ENCODE results near the gene FBXO8.

Gene FBXO8

DNA sequence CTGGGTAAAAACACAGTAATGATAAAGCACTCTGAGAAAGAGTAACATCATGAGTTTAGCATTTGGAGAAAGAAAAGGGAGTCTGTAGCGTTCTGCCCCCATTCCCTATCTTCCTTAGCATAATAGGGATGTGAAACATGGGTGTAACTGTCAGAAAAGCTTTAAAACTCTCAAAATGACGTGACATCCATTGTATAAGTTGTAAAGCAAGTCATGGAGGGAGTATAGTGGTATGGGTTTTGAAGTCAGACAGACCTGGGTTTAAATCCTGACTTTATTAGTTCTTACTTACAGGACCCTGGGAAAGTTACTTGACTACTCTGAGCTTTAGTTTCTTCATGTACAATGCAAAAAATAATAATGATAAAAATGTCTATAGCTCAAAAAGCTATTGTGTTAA lies 17.1 kb downstream of the FBXO8 start:
- Histone ChIP-seq H3K36me3 (ENCODE audit: control insufficient read depth, low read length) (no peaks in the 10 kb centered on the region), H3K4me3 (ENCODE audit: low read length) (no peak overlapping the region), H4K20me1 (ENCODE audit: control insufficient read depth, insufficient read depth, low read depth, low read length) (no peaks in the 10 kb centered on the region), H3K79me2 (ENCODE audit: control insufficient read depth, low read length) (no peaks in the 10 kb centered on the region; the same call in 1 of the 2 replicates), H3K27me3 (ENCODE audit: control insufficient read depth, low read length) (no peaks in the 10 kb centered on the region), H3K9me2 (replicated peaks; ENCODE audit: control insufficient read depth, low read length) (no peaks in the 10 kb centered on the region), H3F3A (ENCODE audit: control insufficient read depth, insufficient read depth) (no peaks in the 10 kb centered on the region), H3K4me2 (ENCODE audit: low read length) (no peak overlapping the region), H3K27ac (ENCODE audit: low read depth, low read length) (no peak overlapping the region), H3K9me3 (ENCODE audit: control insufficient read depth, insufficient read depth, low read length) (no peaks in the 10 kb centered on the region), H3K4me1 (ENCODE audit: control insufficient read depth, low read length) (peaks cover 2% of the 10 kb centered on the region; the same call in 1 of the 2 replicates)
- TF ChIP-seq EZH2phosphoT487 (IDR thresholded peaks at IDR 0.05; ENCODE audit: borderline replicate concordance, low read length), result no peak
- TF ChIP-seq, protein P1, sequence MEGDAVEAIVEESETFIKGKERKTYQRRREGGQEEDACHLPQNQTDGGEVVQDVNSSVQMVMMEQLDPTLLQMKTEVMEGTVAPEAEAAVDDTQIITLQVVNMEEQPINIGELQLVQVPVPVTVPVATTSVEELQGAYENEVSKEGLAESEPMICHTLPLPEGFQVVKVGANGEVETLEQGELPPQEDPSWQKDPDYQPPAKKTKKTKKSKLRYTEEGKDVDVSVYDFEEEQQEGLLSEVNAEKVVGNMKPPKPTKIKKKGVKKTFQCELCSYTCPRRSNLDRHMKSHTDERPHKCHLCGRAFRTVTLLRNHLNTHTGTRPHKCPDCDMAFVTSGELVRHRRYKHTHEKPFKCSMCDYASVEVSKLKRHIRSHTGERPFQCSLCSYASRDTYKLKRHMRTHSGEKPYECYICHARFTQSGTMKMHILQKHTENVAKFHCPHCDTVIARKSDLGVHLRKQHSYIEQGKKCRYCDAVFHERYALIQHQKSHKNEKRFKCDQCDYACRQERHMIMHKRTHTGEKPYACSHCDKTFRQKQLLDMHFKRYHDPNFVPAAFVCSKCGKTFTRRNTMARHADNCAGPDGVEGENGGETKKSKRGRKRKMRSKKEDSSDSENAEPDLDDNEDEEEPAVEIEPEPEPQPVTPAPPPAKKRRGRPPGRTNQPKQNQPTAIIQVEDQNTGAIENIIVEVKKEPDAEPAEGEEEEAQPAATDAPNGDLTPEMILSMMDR (IDR thresholded peaks at IDR 0.05; ENCODE audit: low read depth, low read length, poor library complexity, severe bottlenecking), result no peak

DNA sequence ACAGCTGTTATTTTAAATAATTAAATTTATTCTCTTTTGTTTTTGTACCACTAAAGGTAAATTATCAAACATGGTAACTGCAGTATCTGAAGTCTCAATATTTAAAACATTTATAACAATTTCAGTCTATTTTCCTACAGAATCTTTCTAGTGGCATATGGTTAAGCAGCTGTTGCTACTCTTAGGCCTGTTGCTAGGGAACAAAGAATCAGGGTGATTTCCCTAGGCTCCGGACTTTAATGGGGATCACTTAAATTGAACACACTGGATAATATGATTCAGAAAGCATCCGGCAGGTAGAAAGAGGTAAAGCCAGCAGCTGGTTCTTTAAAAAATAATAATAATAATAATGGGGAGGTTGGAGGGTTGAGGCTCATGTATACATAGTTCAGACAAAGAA lies 17.6 kb downstream of the FBXO8 start:
- H3K4me3 ChIP-seq (ENCODE audit: low read length), result no peak overlapping the region
- no peaks in the 10 kb centered on the region for H3K36me3 ChIP-seq (ENCODE audit: control insufficient read depth, low read length)
- H3F3A ChIP-seq (ENCODE audit: control insufficient read depth, insufficient read depth), result no peaks in the 10 kb centered on the region
- H3K9me3 ChIP-seq (ENCODE audit: control insufficient read depth, insufficient read depth, low read length), result no peaks in the 10 kb centered on the region
- H3K27me3 ChIP-seq (ENCODE audit: control insufficient read depth, low read length), result no peaks in the 10 kb centered on the region
- H3K9me2 ChIP-seq (replicated peaks; ENCODE audit: control insufficient read depth, low read length), result no peaks in the 10 kb centered on the region
- H3K4me2 ChIP-seq (ENCODE audit: low read length), result no peak overlapping the region
- no peaks in the 10 kb centered on the region; the same call in 1 of the 2 replicates for H3K79me2 ChIP-seq (ENCODE audit: control insufficient read depth, low read length)
- H3K27ac ChIP-seq (ENCODE audit: low read depth, low read length), result no peak overlapping the region
- no peak for TF ChIP-seq EZH2phosphoT487 (IDR thresholded peaks at IDR 0.05; ENCODE audit: borderline replicate concordance, low read length)
- TF ChIP-seq, protein P1 (IDR thresholded peaks at IDR 0.05; ENCODE audit: low read depth, low read length, poor library complexity, severe bottlenecking), result no peak
- no peaks in the 10 kb centered on the region for H4K20me1 ChIP-seq (ENCODE audit: control insufficient read depth, insufficient read depth, low read depth, low read length)
- H3K4me1 ChIP-seq (ENCODE audit: control insufficient read depth, low read length), result peaks cover 6% of the 10 kb centered on the region; the same call in 1 of the 2 replicates

DNA sequence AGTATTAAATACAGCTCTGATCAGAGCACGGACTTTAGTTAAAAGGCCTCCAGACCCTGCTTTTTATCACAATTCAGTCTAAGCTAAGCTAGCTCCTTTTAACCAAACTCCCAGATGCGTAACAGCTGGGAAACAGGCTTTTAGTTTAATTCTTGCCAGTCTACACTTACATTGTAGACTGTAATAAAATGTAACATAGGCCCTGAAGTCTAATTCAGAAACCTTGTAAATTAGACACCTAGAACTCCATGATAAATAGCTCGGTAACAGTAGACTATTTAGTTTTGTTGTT lies 20.1 kb downstream of the FBXO8 start:
- no peak overlapping the region for H3K4me3 ChIP-seq (ENCODE audit: low read length)

More for the DNA sequence above, 20.1 kb downstream of the FBXO8 start:
- Histone ChIP-seq H3K79me2 (ENCODE audit: control insufficient read depth, low read length) (no peaks in the 10 kb centered on the region), H3K27ac (ENCODE audit: low read depth, low read length) (no peak overlapping the region), H3K4me1 (ENCODE audit: control insufficient read depth, low read length) (peaks cover 6% of the 10 kb centered on the region; the same call in 1 of the 2 replicates), H3K9me2 (replicated peaks; ENCODE audit: control insufficient read depth, low read length) (no peaks in the 10 kb centered on the region), H3K9me3 (ENCODE audit: control insufficient read depth, insufficient read depth, low read length) (no peaks in the 10 kb centered on the region), H3K36me3 (ENCODE audit: control insufficient read depth, low read length) (no peaks in the 10 kb centered on the region), H3K4me2 (ENCODE audit: low read length) (no peak overlapping the region), H3F3A (ENCODE audit: control insufficient read depth, insufficient read depth) (no peaks in the 10 kb centered on the region), H3K27me3 (ENCODE audit: control insufficient read depth, low read length) (no peaks in the 10 kb centered on the region), H4K20me1 (ENCODE audit: control insufficient read depth, insufficient read depth, low read depth, low read length) (no peaks in the 10 kb centered on the region)
- TF ChIP-seq, protein P1 (IDR thresholded peaks at IDR 0.05; ENCODE audit: low read depth, low read length, poor library complexity, severe bottlenecking), result no peak
- no peak for TF ChIP-seq EZH2phosphoT487 (IDR thresholded peaks at IDR 0.05; ENCODE audit: borderline replicate concordance, low read length)
